ENCODE results near the gene SPOUT1. TPM values are rescaled to one million over a fixed set of nuclear protein-coding genes. Genes with fewer than 3 reads are reported as not detected.

The SPOUT1 gene
- total RNA-seq, 4 donors from 2014 or later, result 33.5 to 48.7 (median 34.9) TPM

- no peaks in the 10 kb centered on the region for H3K27me3 ChIP-seq
- no peak overlapping the region for H3K27ac ChIP-seq
- peaks cover 0 to 44% (median 0%) of the 10 kb centered on the region in 3 donors for H3K36me3 ChIP-seq
- H3K9me3 ChIP-seq, result no peaks in the 10 kb centered on the region
- H3K4me1 ChIP-seq, result no peaks in the 10 kb centered on the region
- TF ChIP-seq CTCF (IDR thresholded peaks at IDR 0.05) (no peak), POLR2A (IDR thresholded peaks at IDR 0.05) (no peak)
- no peak for DNase-seq
- no peak overlapping the region for H3K4me3 ChIP-seq
Observed at GRCh38 chr9:128808543-128808942, 21.1 kb downstream of the SPOUT1 start.

GRCh38 chr9:128807827-128808226 lies 21.8 kb downstream of the SPOUT1 start:
- Histone ChIP-seq H3K4me3 (no peak overlapping the region), H3K27ac (no peak overlapping the region), H3K36me3 (peaks cover 0 to 51% (median 0%) of the 10 kb centered on the region in 3 donors), H3K9me3 (no peaks in the 10 kb centered on the region), H3K27me3 (no peaks in the 10 kb centered on the region), H3K4me1 (no peaks in the 10 kb centered on the region)
- TF ChIP-seq CTCF (IDR thresholded peaks at IDR 0.05), result no peak
- TF ChIP-seq POLR2A (IDR thresholded peaks at IDR 0.05), result no peak
- DNase-seq, result no peak

- Histone ChIP-seq H3K27me3 (no peaks in the 10 kb centered on the region), H3K27ac (no peak overlapping the region), H3K4me1 (no peaks in the 10 kb centered on the region), H3K9me3 (no peaks in the 10 kb centered on the region), H3K4me3 (no peak overlapping the region), H3K36me3 (peaks cover 0 to 72% (median 0%) of the 10 kb centered on the region in 3 donors)
- TF ChIP-seq CTCF (IDR thresholded peaks at IDR 0.05), result no peak
- TF ChIP-seq POLR2A (IDR thresholded peaks at IDR 0.05), result no peak
- no peak for DNase-seq
Observed at GRCh38 chr9:128805661-128806060, 23.9 kb downstream of the SPOUT1 start.

GRCh38 chr9:128802482-128802881 lies 27.1 kb downstream of the SPOUT1 start:
- TF ChIP-seq CTCF (IDR thresholded peaks at IDR 0.05) (no peak), POLR2A (IDR thresholded peaks at IDR 0.05) (no peak)
- H3K36me3 ChIP-seq, result peaks cover 0 to 95% (median 0%) of the 10 kb centered on the region in 3 donors

GRCh38 chr9:128800061-128800460 lies 29.5 kb downstream of the SPOUT1 start:
- peaks cover 0 to 90% (median 0%) of the 10 kb centered on the region in 3 donors for H3K36me3 ChIP-seq
- H3K9me3 ChIP-seq, result no peaks in the 10 kb centered on the region

More at GRCh38 chr9:128802482-128802881, 27.1 kb downstream of the SPOUT1 start:
- no peak overlapping the region for H3K4me3 ChIP-seq
- no peak overlapping the region for H3K27ac ChIP-seq
- no peaks in the 10 kb centered on the region for H3K27me3 ChIP-seq
- H3K9me3 ChIP-seq, result no peaks in the 10 kb centered on the region
- DNase-seq, result no peak
- H3K4me1 ChIP-seq, result no peaks in the 10 kb centered on the region

More at GRCh38 chr9:128800061-128800460, 29.5 kb downstream of the SPOUT1 start:
- TF ChIP-seq POLR2A (IDR thresholded peaks at IDR 0.05) (no peak), CTCF (IDR thresholded peaks at IDR 0.05) (no peak)
- DNase-seq, result no peak
- Histone ChIP-seq H3K27me3 (no peaks in the 10 kb centered on the region), H3K4me3 (no peak overlapping the region), H3K27ac (no peak overlapping the region), H3K4me1 (no peaks in the 10 kb centered on the region)

Data from Peyer's patch (tissue), 4 donors.